Measurements from ENCODE around the gene PICK1.

DNA sequence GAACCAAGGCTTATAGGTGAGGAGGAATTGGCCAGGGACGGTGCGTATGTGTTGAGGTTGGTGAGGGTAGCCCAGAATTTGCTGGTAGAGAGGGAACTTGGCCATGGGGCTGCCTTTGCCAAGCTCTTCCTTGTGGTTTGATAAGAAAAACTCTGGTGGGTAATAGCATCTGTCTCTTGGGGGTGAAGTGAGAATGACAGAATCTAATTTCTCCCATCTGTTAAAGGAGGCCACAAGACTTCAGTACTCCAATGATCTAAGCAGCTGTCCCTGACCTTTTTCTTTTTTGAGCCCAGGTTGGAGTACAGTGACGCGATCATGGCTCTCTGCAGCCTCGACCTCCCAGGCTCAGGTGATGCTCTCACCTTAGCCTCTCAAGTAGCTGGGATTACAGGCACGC is 36.0 kb upstream of the PICK1 start:
- TF ChIP-seq POLR2A (IDR thresholded peaks at IDR 0.05) (no peak), CTCF (IDR thresholded peaks at IDR 0.05) (no peak)

Data from testis (tissue), 2 donors.